Stomach (tissue), 4 donors: ENCODE data around the gene PHLDA1.

Experiments used
- POLR2A ChIP-seq, 4 donors: fragments of 450-650 bp; IDR thresholded peaks; one replicate each; pipeline ENCODE4 v1.6.1; 2016; ENCODE audit warnings: antibody characterized with exemption in 4 of 4, control low read depth in 2 of 4, mild to moderate bottlenecking in 1 of 4, moderate library complexity in 1 of 4
- POLR2AphosphoS5 ChIP-seq, 3 donors: sonication (generic); formaldehyde crosslinking; IDR thresholded peaks; one replicate each; pipeline ENCODE4 v1.6.1; 2016; ENCODE audit warnings: antibody characterized with exemption in 3 of 3
- TF ChIP-seq, protein P1 (sequence below), 7 experiments: fragments of 450-650 bp in 4 of 7; fragments of 200-600 bp in 3 of 7; sonication (generic) in 3 of 7; IDR thresholded peaks; one replicate each; pipeline ENCODE4 v1.5.1; 2016 to 2019; ENCODE audit warnings: antibody characterized with exemption in 7 of 7, control low read depth in 2 of 7, mild to moderate bottlenecking in 1 of 7

GRCh38 chr12:76013603-76014002, 18.0 kb downstream of the PHLDA1 start:
- TF ChIP-seq, protein P1, sequence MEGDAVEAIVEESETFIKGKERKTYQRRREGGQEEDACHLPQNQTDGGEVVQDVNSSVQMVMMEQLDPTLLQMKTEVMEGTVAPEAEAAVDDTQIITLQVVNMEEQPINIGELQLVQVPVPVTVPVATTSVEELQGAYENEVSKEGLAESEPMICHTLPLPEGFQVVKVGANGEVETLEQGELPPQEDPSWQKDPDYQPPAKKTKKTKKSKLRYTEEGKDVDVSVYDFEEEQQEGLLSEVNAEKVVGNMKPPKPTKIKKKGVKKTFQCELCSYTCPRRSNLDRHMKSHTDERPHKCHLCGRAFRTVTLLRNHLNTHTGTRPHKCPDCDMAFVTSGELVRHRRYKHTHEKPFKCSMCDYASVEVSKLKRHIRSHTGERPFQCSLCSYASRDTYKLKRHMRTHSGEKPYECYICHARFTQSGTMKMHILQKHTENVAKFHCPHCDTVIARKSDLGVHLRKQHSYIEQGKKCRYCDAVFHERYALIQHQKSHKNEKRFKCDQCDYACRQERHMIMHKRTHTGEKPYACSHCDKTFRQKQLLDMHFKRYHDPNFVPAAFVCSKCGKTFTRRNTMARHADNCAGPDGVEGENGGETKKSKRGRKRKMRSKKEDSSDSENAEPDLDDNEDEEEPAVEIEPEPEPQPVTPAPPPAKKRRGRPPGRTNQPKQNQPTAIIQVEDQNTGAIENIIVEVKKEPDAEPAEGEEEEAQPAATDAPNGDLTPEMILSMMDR (IDR thresholded peaks at IDR 0.05) = no peak
- TF ChIP-seq POLR2A (IDR thresholded peaks at IDR 0.05) (no peak), POLR2AphosphoS5 (IDR thresholded peaks at IDR 0.05) (no peak)
